ENCODE results near the gene HECTD4. TPM values are rescaled to one million over a fixed set of nuclear protein-coding genes. Genes with fewer than 3 reads are reported as not detected.

The HECTD4 gene
- total RNA-seq, 1 donor from 2014 or later: 49.4 TPM

DNA sequence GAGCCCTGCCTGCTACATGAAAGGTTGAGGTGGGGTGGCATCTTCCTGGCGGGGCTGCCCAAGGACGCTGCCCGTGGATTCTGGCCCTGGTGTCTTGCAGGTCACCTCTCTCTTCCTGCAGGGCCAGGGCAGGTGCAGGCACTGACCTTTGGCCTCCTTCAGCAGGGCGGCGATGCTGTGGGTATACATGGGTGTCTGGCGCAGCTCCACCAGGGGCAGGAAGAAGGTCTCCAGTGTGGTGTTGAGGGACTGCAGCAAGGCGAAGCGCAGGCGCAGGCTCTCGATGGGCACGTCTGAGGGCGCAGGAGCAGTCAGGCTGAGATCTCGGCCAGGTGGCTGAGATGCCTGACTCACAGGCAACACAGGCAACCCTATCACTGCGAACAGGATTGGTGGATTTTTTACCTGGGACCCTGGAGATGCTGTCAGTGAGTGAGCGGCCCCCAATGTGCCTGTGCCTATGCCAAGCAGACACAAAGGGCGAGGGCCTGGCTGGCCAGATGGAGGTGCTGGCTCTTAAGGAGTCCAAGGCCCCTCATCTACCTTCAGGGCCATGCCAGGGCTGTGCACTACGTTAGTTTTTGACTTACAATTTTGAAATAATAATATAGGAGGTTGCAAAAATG, 211.1 kb downstream of the HECTD4 start:
- H3K27ac Mint-ChIP-seq (ENCODE audit: unreplicated experiment): no peak overlapping the region
- DNase-seq (ENCODE audit: low read depth, low spot score): no peak
- TF ChIP-seq, protein P1, sequence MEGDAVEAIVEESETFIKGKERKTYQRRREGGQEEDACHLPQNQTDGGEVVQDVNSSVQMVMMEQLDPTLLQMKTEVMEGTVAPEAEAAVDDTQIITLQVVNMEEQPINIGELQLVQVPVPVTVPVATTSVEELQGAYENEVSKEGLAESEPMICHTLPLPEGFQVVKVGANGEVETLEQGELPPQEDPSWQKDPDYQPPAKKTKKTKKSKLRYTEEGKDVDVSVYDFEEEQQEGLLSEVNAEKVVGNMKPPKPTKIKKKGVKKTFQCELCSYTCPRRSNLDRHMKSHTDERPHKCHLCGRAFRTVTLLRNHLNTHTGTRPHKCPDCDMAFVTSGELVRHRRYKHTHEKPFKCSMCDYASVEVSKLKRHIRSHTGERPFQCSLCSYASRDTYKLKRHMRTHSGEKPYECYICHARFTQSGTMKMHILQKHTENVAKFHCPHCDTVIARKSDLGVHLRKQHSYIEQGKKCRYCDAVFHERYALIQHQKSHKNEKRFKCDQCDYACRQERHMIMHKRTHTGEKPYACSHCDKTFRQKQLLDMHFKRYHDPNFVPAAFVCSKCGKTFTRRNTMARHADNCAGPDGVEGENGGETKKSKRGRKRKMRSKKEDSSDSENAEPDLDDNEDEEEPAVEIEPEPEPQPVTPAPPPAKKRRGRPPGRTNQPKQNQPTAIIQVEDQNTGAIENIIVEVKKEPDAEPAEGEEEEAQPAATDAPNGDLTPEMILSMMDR (conservative IDR thresholded peaks at IDR 0.05): no peak
- H3K27me3 Mint-ChIP-seq (ENCODE audit: low read depth): no peaks in the 10 kb centered on the region
- H3K4me1 Mint-ChIP-seq: no peaks in the 10 kb centered on the region
- no peaks in the 10 kb centered on the region for H3K9me3 Mint-ChIP-seq
- no peak overlapping the region for H3K4me3 Mint-ChIP-seq
- H3K36me3 Mint-ChIP-seq (ENCODE audit: low read depth): peaks cover 3% of the 10 kb centered on the region

- Mint-ChIP-seq H3K4me3 (no peak overlapping the region), H3K27ac (ENCODE audit: unreplicated experiment) (no peak overlapping the region), H3K27me3 (ENCODE audit: low read depth) (no peaks in the 10 kb centered on the region), H3K4me1 (no peaks in the 10 kb centered on the region), H3K9me3 (no peaks in the 10 kb centered on the region), H3K36me3 (ENCODE audit: low read depth) (no peaks in the 10 kb centered on the region)
- TF ChIP-seq, protein P1 (conservative IDR thresholded peaks at IDR 0.05): peak; percentile 51
- no peak for DNase-seq (ENCODE audit: low read depth, low spot score)
These were observed 211.9 kb downstream of the HECTD4 start for GRCh38 chr12:112170376-112170775.

- H3K4me1 Mint-ChIP-seq: no peaks in the 10 kb centered on the region
- no peaks in the 10 kb centered on the region for H3K27me3 Mint-ChIP-seq (ENCODE audit: low read depth)
- H3K4me3 Mint-ChIP-seq: peak overlapping the region; percentile 23
- peak overlapping the region; percentile 67 for H3K27ac Mint-ChIP-seq (ENCODE audit: unreplicated experiment)
- DNase-seq (ENCODE audit: low read depth, low spot score): no peak
- H3K9me3 Mint-ChIP-seq: no peaks in the 10 kb centered on the region
- no peaks in the 10 kb centered on the region for H3K36me3 Mint-ChIP-seq (ENCODE audit: low read depth)
- TF ChIP-seq, protein P1 (conservative IDR thresholded peaks at IDR 0.05): no peak
These were observed 212.3 kb downstream of the HECTD4 start for GRCh38 chr12:112169966-112170365.

- Mint-ChIP-seq H3K4me1 (no peaks in the 10 kb centered on the region), H3K4me3 (no peak overlapping the region), H3K36me3 (ENCODE audit: low read depth) (no peaks in the 10 kb centered on the region), H3K9me3 (no peaks in the 10 kb centered on the region), H3K27me3 (ENCODE audit: low read depth) (no peaks in the 10 kb centered on the region), H3K27ac (ENCODE audit: unreplicated experiment) (peak overlapping the region; percentile 67)
- DNase-seq (ENCODE audit: low read depth, low spot score): no peak
- TF ChIP-seq, protein P1 (conservative IDR thresholded peaks at IDR 0.05): no peak
These were observed 212.9 kb downstream of the HECTD4 start for GRCh38 chr12:112169161-112169872.

GRCh38 chr12:112168561-112168971, 213.7 kb downstream of the HECTD4 start:
- TF ChIP-seq, protein P1 (conservative IDR thresholded peaks at IDR 0.05): no peak
- H3K4me3 Mint-ChIP-seq: no peak overlapping the region
- no peak overlapping the region for H3K27ac Mint-ChIP-seq (ENCODE audit: unreplicated experiment)
- no peaks in the 10 kb centered on the region for H3K9me3 Mint-ChIP-seq
- H3K27me3 Mint-ChIP-seq (ENCODE audit: low read depth): no peaks in the 10 kb centered on the region
- H3K36me3 Mint-ChIP-seq (ENCODE audit: low read depth): no peaks in the 10 kb centered on the region
- H3K4me1 Mint-ChIP-seq: no peaks in the 10 kb centered on the region
- DNase-seq (ENCODE audit: low read depth, low spot score): no peak

Measured in neural crest cell (in vitro differentiated cells).